ENCODE data around the gene NTN1.

GRCh38 chr17:8981443-8981842 is 39.9 kb upstream of the NTN1 start:
- no peak for TF ChIP-seq CTCF (IDR thresholded peaks at IDR 0.05)
- TF ChIP-seq POLR2A (IDR thresholded peaks at IDR 0.05) = no peak

All from testis (tissue), 2 donors.